OCI-LY1 (cell line): ENCODE measurements around the gene GEMIN5.

Source experiments
- EZH2 ChIP-seq: fragments of 200-600 bp; sonication (generic), shearing (Covaris generic); IDR thresholded peaks from 2 replicates; pipeline ENCODE4 v1.8.0; 2017; ENCODE audit warnings: borderline replicate concordance, mixed run types, mild to moderate bottlenecking, antibody characterized with exemption, low read length, moderate library complexity, mixed read lengths
- TF ChIP-seq, protein P1 (sequence below): fragments of 200-600 bp; sonication (generic), shearing (Covaris generic); IDR thresholded peaks from 2 replicates; pipeline ENCODE4 v1.5.1; 2017; ENCODE audit warnings: mild to moderate bottlenecking, antibody characterized with exemption, low read length, moderate library complexity, mixed read lengths

- TF ChIP-seq, protein P1, sequence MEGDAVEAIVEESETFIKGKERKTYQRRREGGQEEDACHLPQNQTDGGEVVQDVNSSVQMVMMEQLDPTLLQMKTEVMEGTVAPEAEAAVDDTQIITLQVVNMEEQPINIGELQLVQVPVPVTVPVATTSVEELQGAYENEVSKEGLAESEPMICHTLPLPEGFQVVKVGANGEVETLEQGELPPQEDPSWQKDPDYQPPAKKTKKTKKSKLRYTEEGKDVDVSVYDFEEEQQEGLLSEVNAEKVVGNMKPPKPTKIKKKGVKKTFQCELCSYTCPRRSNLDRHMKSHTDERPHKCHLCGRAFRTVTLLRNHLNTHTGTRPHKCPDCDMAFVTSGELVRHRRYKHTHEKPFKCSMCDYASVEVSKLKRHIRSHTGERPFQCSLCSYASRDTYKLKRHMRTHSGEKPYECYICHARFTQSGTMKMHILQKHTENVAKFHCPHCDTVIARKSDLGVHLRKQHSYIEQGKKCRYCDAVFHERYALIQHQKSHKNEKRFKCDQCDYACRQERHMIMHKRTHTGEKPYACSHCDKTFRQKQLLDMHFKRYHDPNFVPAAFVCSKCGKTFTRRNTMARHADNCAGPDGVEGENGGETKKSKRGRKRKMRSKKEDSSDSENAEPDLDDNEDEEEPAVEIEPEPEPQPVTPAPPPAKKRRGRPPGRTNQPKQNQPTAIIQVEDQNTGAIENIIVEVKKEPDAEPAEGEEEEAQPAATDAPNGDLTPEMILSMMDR, result no peak
- TF ChIP-seq EZH2, result no peak
Measured at GRCh38 chr5:154971501-154971900, 33.5 kb upstream of the GEMIN5 start.
